Posterior cingulate gyrus (tissue), 11 donors: ENCODE results near the gene LRRC8D.

ENCODE experiments used
- DNase-seq, 10 donors: peaks; one replicate each; pipeline versions ENCODE4 v3.0.0 to v3.0.0-alpha.2; 2020 to 2021; ENCODE audit warnings: mixed read lengths in 3 of 10
- intact Hi-C: fragments of 100-400 bp; cut with DNase I; formaldehyde crosslinking; loops from one replicate; pipeline ENCODE4 v1.15.1; 2023

LRRC8D gene

GRCh38 chr1:89855413-89856123 is 34.7 kb downstream of the LRRC8D start:
- intact Hi-C loops: no loop called here
- DNase-seq: no peak

GRCh38 chr1:89863165-89863830 is 42.5 kb downstream of the LRRC8D start:
- intact Hi-C loops: no loop called here

GRCh38 chr1:89865498-89866382 is 44.9 kb downstream of the LRRC8D start:
- no peak for DNase-seq
- intact Hi-C loops: no loop called here

More at GRCh38 chr1:89863165-89863830, 42.5 kb downstream of the LRRC8D start:
- DNase-seq: no peak

GRCh38 chr1:89866568-89866967 is 45.7 kb downstream of the LRRC8D start:
- intact Hi-C loops: no loop called here
- no peak for DNase-seq

- intact Hi-C loops: no loop called here
- DNase-seq: no peak
Measured at GRCh38 chr1:89870998-89871397, 50.2 kb downstream of the LRRC8D start.

- DNase-seq: no peak
- intact Hi-C loops: no loop called here
Measured at GRCh38 chr1:89871768-89872473, 51.1 kb downstream of the LRRC8D start.

- intact Hi-C loops: no loop called here
Measured at GRCh38 chr1:89872567-89872966, 51.7 kb downstream of the LRRC8D start.

GRCh38 chr1:89873288-89873687 is 52.5 kb downstream of the LRRC8D start:
- intact Hi-C loops: no loop called here
- no peak for DNase-seq

More at GRCh38 chr1:89872567-89872966, 51.7 kb downstream of the LRRC8D start:
- DNase-seq: no peak

GRCh38 chr1:89873770-89874169 is 52.9 kb downstream of the LRRC8D start:
- no peak for DNase-seq
- intact Hi-C loops: no loop called here

- intact Hi-C loops: no loop called here
- DNase-seq: no peak
Measured at GRCh38 chr1:89876463-89876862, 55.6 kb downstream of the LRRC8D start.

- DNase-seq: no peak
- intact Hi-C loops: no loop called here
Measured at GRCh38 chr1:89877756-89878155, 56.9 kb downstream of the LRRC8D start.

GRCh38 chr1:89878256-89878655 is 57.4 kb downstream of the LRRC8D start:
- no peak for DNase-seq
- intact Hi-C loops: no loop called here

GRCh38 chr1:89880679-89881078 is 59.8 kb downstream of the LRRC8D start:
- intact Hi-C loops: no loop called here
- DNase-seq: no peak

- intact Hi-C loops: no loop called here
Measured at GRCh38 chr1:89881415-89882058, 60.7 kb downstream of the LRRC8D start.

GRCh38 chr1:89882348-89883029 is 61.7 kb downstream of the LRRC8D start:
- intact Hi-C loops: no loop called here

More at GRCh38 chr1:89881415-89882058, 60.7 kb downstream of the LRRC8D start:
- no peak for DNase-seq

GRCh38 chr1:89883030-89883379 is 62.2 kb downstream of the LRRC8D start:
- intact Hi-C loops: no loop called here
- DNase-seq: no peak

More at GRCh38 chr1:89882348-89883029, 61.7 kb downstream of the LRRC8D start:
- no peak for DNase-seq

- intact Hi-C loops: no loop called here
- no peak for DNase-seq
Measured at GRCh38 chr1:89884718-89885596, 64.1 kb downstream of the LRRC8D start.

GRCh38 chr1:89887270-89887669 is 66.4 kb downstream of the LRRC8D start:
- intact Hi-C loops: no loop called here
- DNase-seq: no peak
